HepG2 (cell line): ENCODE results near the gene CD151. TPM values are rescaled to one million over a fixed set of nuclear protein-coding genes. Genes with fewer than 3 reads are reported as not detected.

ENCODE experiments used
- AGO1 ChIP-seq: fragments of 200-400 bp; formaldehyde crosslinking; IDR thresholded peaks from 2 replicates; pipeline ENCODE4 v1.6.1; 2017; ENCODE audit warnings: mild to moderate bottlenecking, low read depth, low read length, moderate library complexity; ENCODE audit not compliant: poor library complexity, severe bottlenecking
- ARID2 ChIP-seq: sonication (generic); formaldehyde crosslinking; IDR thresholded peaks from 2 replicates; pipeline ENCODE4 v1.8.1; 2022; ENCODE audit warnings: mild to moderate bottlenecking, missing genetic modification reagents, borderline replicate concordance
- HNF4G ChIP-seq, 2 experiments: sonication (generic) in 1 of 2; formaldehyde crosslinking in 1 of 2; IDR thresholded peaks; 2 replicates each; pipeline versions ENCODE4 v1.4.0 to v1.6.1; 2011 to 2020; ENCODE audit warnings: borderline replicate concordance in 2 of 2, low read depth in 2 of 2, mild to moderate bottlenecking in 2 of 2, low read length in 1 of 2, missing genetic modification reagents in 1 of 2, moderate library complexity in 1 of 2
- KLF15 ChIP-seq: sonication (generic); formaldehyde crosslinking; IDR thresholded peaks from 2 replicates; pipeline ENCODE4 v1.8.1; 2023; ENCODE audit warnings: borderline replicate concordance, mild to moderate bottlenecking, inconsistent platforms, missing genetic modification reagents, mixed read lengths
- MATR3 ChIP-seq: sonication (generic); formaldehyde crosslinking; IDR thresholded peaks from 2 replicates; pipeline ENCODE4 v1.4.0; 2020; ENCODE audit warnings: missing genetic modification reagents
- MXD4 ChIP-seq: IDR thresholded peaks from 2 replicates; pipeline ENCODE4 v1.6.1; 2016; ENCODE audit warnings: mild to moderate bottlenecking, missing biosample characterization, missing genetic modification reagents
- NR1H2 ChIP-seq: sonication (generic); formaldehyde crosslinking; IDR thresholded peaks from 2 replicates; pipeline ENCODE4 v1.8.1; 2022; ENCODE audit warnings: low read depth, missing genetic modification reagents, borderline replicate concordance
- NR2F2 ChIP-seq: IDR thresholded peaks from 2 replicates; pipeline ENCODE4 v1.6.1; 2012; ENCODE audit warnings: low read depth, inconsistent platforms, borderline replicate concordance
- RBFOX2 ChIP-seq: fragments of 200-400 bp; formaldehyde crosslinking; IDR thresholded peaks from 2 replicates; pipeline ENCODE4 v1.6.1; 2017; ENCODE audit warnings: low read depth, mild to moderate bottlenecking, low read length
- SOX5 ChIP-seq: IDR thresholded peaks from 2 replicates; pipeline ENCODE4 v1.6.1; 2016; ENCODE audit warnings: borderline replicate concordance
- XBP1 ChIP-seq: sonication (generic); formaldehyde crosslinking; IDR thresholded peaks from 2 replicates; pipeline ENCODE4 v1.5.0; 2020; ENCODE audit warnings: missing genetic modification reagents
- ZNF34 ChIP-seq: sonication (generic); formaldehyde crosslinking; IDR thresholded peaks from 2 replicates; pipeline ENCODE4 v1.4.0; 2020; ENCODE audit warnings: mild to moderate bottlenecking, missing genetic modification reagents, borderline replicate concordance
- ZNF460 ChIP-seq: sonication (generic); formaldehyde crosslinking; IDR thresholded peaks from 2 replicates; pipeline ENCODE4 v1.5.1; 2020; ENCODE audit warnings: missing genetic modification reagents, mild to moderate bottlenecking, borderline replicate concordance
- ZNF678 ChIP-seq: sonication (generic); formaldehyde crosslinking; IDR thresholded peaks from 2 replicates; pipeline ENCODE4 v1.4.0; 2020; ENCODE audit warnings: mild to moderate bottlenecking, missing genetic modification reagents
- polyA plus RNA-seq, 8 experiments: library from polyadenylated mRNA; depleted of rRNA in 3 of 8; stranded (reverse) in 7 of 8; unstranded in 1 of 8; fragments of >200 nt; fragmentation: Illumina TruSeq in 4 of 8; extraction: Trizol in 4 of 8; gene quantifications; 2 replicates each; pipeline versions ENCODE4 v1.2.1 to v1.2.3, GENCODE V29; 2011 to 2016; ENCODE audit warnings: low read depth in 4 of 8, missing spikeins in 1 of 8, mixed read lengths in 1 of 8; ENCODE audit not compliant: insufficient read depth in 1 of 8
- total RNA-seq, 5 experiments: library from RNA; depleted of rRNA; stranded (reverse); fragments of >200 nt; fragmentation: Illumina TruSeq; extraction: Trizol; gene quantifications; 2 replicates each; pipeline ENCODE4 v1.2.3, GENCODE V29; 2016; ENCODE audit warnings: low read depth in 1 of 5
- TF ChIP-seq, protein P1 (sequence below): sonication (generic); formaldehyde crosslinking; IDR thresholded peaks from 2 replicates; pipeline ENCODE4 v1.8.1; 2023; ENCODE audit warnings: mild to moderate bottlenecking, missing genetic modification reagents
- TF ChIP-seq, protein P2 (sequence below), 2 experiments: sonication (generic) in 1 of 2; formaldehyde crosslinking in 1 of 2; IDR thresholded peaks; 2 replicates each; pipeline versions ENCODE4 v1.5.1 to v1.6.1; 2011 to 2020; ENCODE audit warnings: borderline replicate concordance in 1 of 2, low read depth in 1 of 2, low read length in 1 of 2, mild to moderate bottlenecking in 1 of 2, missing genetic modification reagents in 1 of 2, moderate library complexity in 1 of 2
- TF ChIP-seq, protein P3 (sequence below): sonication (generic); formaldehyde crosslinking; IDR thresholded peaks from 2 replicates; pipeline ENCODE4 v1.4.0; 2020; ENCODE audit warnings: missing genetic modification reagents
- TF ChIP-seq, protein P4 (sequence below): sonication (generic); formaldehyde crosslinking; conservative IDR thresholded peaks from 2 replicates; pipeline ENCODE4 v1.8.0; 2022; ENCODE audit warnings: mild to moderate bottlenecking, moderate library complexity, missing genetic modification reagents
- TF ChIP-seq, protein P5 (sequence below): sonication (generic); formaldehyde crosslinking; IDR thresholded peaks from 2 replicates; pipeline ENCODE4 v1.4.0; 2020; ENCODE audit warnings: missing genetic modification reagents

The CD151 gene
- total and polyA plus RNA-seq, 2 of the 13 experiments (the other 11 are each of a cell fraction or from before 2014, with no cell fraction given): 125 to 197 TPM

DNA sequence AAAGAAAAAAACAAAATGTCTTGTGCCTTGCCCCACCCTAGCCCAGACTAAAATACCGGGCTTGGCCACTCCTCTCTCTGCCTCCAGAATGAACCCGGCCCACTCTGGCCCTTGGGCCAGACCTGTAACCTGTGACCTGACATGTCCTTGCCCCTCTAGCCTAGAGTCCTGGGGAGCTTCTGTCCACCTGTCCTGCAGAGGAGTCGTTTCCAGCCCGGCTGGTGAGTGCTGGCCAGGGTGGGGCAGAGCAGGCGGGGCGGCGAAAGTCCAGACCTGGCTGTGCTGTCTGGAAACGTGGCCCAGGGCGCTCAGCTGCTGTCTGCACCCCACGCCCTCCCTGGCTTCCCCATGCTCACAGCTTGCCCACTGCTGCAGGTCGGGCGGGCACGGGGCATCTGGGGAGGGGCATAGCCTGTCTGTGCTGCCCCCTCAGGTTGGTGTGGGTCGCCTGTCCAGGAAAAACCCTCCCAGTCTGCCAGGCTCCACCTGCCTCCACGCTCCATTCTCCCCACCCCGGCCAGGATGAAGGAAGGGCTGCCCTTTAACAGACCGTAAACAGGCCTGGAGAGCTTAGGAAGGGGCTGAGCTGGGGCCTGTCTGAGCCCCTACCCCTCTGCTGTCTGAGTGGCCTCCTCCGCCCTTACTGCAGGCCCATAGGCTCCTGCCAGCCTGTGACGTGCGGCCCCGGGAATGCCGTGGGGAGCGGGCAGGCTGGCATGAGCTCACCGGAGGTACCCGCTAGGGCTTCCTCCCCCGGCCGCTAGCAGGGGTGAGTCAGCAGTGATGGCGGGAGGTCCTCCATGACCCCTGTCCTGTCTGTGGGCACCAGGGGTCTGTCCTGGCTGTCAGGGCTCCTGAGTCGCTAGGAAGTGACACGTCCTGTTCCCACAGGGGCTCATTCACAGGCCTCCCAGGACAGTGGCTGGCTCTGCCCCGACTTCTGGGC lies 1.9 kb downstream of the CD151 start (continued):
- TF ChIP-seq, protein P1, sequence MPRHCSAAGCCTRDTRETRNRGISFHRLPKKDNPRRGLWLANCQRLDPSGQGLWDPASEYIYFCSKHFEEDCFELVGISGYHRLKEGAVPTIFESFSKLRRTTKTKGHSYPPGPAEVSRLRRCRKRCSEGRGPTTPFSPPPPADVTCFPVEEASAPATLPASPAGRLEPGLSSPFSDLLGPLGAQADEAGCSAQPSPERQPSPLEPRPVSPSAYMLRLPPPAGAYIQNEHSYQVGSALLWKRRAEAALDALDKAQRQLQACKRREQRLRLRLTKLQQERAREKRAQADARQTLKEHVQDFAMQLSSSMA (CRISPR knock-in tag): no peak
- TF ChIP-seq ZNF34 (no peak), ZNF678 (CRISPR knock-in tag) (no peak), MXD4 (CRISPR knock-in tag) (no peak), NR2F2 (no peak), RBFOX2 (peak; percentile 68), ZNF460 (CRISPR knock-in tag) (no peak), ARID2 (CRISPR knock-in tag) (no peak), AGO1 (peak; percentile 94), HNF4G (IDR thresholded peaks at IDR 0.05; ENCODE audit: borderline replicate concordance, low read depth, low read length) (no peak), HNF4G (CRISPR knock-in tag; IDR thresholded peaks at IDR 0.05; ENCODE audit: borderline replicate concordance, low read depth) (no peak), XBP1 (CRISPR knock-in tag) (no peak), KLF15 (CRISPR knock-in tag) (no peak), MATR3 (CRISPR knock-in tag) (no peak), SOX5 (CRISPR knock-in tag) (no peak), NR1H2 (no peak)
- TF ChIP-seq, protein P2, sequence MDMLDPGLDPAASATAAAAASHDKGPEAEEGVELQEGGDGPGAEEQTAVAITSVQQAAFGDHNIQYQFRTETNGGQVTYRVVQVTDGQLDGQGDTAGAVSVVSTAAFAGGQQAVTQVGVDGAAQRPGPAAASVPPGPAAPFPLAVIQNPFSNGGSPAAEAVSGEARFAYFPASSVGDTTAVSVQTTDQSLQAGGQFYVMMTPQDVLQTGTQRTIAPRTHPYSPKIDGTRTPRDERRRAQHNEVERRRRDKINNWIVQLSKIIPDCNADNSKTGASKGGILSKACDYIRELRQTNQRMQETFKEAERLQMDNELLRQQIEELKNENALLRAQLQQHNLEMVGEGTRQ (IDR thresholded peaks at IDR 0.05; ENCODE audit: low read depth, low read length): no peak
- TF ChIP-seq, protein P2 (CRISPR knock-in tag; IDR thresholded peaks at IDR 0.05; ENCODE audit: borderline replicate concordance): no peak
- TF ChIP-seq, protein P3, sequence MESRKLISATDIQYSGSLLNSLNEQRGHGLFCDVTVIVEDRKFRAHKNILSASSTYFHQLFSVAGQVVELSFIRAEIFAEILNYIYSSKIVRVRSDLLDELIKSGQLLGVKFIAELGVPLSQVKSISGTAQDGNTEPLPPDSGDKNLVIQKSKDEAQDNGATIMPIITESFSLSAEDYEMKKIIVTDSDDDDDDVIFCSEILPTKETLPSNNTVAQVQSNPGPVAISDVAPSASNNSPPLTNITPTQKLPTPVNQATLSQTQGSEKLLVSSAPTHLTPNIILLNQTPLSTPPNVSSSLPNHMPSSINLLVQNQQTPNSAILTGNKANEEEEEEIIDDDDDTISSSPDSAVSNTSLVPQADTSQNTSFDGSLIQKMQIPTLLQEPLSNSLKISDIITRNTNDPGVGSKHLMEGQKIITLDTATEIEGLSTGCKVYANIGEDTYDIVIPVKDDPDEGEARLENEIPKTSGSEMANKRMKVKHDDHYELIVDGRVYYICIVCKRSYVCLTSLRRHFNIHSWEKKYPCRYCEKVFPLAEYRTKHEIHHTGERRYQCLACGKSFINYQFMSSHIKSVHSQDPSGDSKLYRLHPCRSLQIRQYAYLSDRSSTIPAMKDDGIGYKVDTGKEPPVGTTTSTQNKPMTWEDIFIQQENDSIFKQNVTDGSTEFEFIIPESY: peak; percentile 97
- TF ChIP-seq, protein P4, sequence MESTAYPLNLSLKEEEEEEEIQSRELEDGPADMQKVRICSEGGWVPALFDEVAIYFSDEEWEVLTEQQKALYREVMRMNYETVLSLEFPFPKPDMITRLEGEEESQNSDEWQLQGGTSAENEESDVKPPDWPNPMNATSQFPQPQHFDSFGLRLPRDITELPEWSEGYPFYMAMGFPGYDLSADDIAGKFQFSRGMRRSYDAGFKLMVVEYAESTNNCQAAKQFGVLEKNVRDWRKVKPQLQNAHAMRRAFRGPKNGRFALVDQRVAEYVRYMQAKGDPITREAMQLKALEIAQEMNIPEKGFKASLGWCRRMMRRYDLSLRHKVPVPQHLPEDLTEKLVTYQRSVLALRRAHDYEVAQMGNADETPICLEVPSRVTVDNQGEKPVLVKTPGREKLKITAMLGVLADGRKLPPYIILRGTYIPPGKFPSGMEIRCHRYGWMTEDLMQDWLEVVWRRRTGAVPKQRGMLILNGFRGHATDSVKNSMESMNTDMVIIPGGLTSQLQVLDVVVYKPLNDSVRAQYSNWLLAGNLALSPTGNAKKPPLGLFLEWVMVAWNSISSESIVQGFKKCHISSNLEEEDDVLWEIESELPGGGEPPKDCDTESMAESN (CRISPR knock-in tag): no peak
- TF ChIP-seq, protein P5, sequence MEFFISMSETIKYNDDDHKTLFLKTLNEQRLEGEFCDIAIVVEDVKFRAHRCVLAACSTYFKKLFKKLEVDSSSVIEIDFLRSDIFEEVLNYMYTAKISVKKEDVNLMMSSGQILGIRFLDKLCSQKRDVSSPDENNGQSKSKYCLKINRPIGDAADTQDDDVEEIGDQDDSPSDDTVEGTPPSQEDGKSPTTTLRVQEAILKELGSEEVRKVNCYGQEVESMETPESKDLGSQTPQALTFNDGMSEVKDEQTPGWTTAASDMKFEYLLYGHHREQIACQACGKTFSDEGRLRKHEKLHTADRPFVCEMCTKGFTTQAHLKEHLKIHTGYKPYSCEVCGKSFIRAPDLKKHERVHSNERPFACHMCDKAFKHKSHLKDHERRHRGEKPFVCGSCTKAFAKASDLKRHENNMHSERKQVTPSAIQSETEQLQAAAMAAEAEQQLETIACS (CRISPR knock-in tag): no peak
